Left cardiac atrium (tissue), 4 donors: ENCODE measurements around the gene MAPK8IP2. TPM values are rescaled to one million over a fixed set of nuclear protein-coding genes. Genes with fewer than 3 reads are reported as not detected.
"Not testable (repeated sequence)": the region's sequence is repeated elsewhere in the genome, so short reads cannot be mapped to it uniquely, and the experiment has no call there.

Experiments
- ATAC-seq, 2 donors: fragments of 200-7000 bp; cut with Tn5 transposase; one replicate each; pipeline ENCODE4 v1.9.1; 2020; ENCODE audit warnings: mild to moderate bottlenecking in 2 of 2, moderate library complexity in 2 of 2
- DNase-seq: peaks from one replicate; pipeline ENCODE4 v3.0.0-alpha.2; 2020
- intact Hi-C, 2 donors: fragments of 100-400 bp; cut with DNase I; formaldehyde crosslinking; loops; one replicate each; pipeline versions ENCODE4 v1.14.1 to v1.15.1; 2022 to 2023
- total RNA-seq, 2 donors: library from RNA; stranded (reverse); fragmentation: NEBNext Ultra II Directional; extraction: Animal tissue kit (Norgen Biotek cat#: 25700); gene quantifications; one replicate each; pipeline ENCODE4 v1.2.1, GENCODE V29; 2021
- donor health status: DM: no; HTN: yes; CAD: no.
- donor health status: DM: no; HTN: yes; CAD: no; lungs with severe emphysema.
- donor health status: DM: yes; HTN: yes; CAD: no.
- donor health status: Dilated cardiomyopathy.

MAPK8IP2 gene
- total RNA-seq, 2 donors from 2014 or later: 0.42 to 1.1 TPM

DNA sequence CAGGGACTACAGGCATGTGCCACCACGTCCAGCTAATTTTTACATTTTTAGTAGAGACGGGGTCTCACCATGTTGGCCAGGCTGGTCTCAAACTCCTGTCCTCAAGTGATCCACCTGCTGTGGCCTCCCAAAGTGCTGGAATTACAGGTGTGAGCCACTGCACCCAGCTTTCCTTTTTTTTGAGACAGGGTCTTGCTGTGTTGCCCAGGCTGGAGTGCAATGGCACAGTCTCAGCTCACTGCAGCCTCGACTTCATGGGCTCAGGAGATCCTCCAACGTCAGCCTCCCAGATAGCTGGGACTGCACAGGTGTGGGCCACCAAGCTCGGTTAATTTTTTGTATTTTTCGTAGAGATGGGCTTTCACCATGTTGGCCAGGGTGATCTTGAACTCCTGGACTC is 54.1 kb downstream of the MAPK8IP2 start:
- DNase-seq, ATAC-seq, intact Hi-C loops: not testable (repeated sequence)

DNA sequence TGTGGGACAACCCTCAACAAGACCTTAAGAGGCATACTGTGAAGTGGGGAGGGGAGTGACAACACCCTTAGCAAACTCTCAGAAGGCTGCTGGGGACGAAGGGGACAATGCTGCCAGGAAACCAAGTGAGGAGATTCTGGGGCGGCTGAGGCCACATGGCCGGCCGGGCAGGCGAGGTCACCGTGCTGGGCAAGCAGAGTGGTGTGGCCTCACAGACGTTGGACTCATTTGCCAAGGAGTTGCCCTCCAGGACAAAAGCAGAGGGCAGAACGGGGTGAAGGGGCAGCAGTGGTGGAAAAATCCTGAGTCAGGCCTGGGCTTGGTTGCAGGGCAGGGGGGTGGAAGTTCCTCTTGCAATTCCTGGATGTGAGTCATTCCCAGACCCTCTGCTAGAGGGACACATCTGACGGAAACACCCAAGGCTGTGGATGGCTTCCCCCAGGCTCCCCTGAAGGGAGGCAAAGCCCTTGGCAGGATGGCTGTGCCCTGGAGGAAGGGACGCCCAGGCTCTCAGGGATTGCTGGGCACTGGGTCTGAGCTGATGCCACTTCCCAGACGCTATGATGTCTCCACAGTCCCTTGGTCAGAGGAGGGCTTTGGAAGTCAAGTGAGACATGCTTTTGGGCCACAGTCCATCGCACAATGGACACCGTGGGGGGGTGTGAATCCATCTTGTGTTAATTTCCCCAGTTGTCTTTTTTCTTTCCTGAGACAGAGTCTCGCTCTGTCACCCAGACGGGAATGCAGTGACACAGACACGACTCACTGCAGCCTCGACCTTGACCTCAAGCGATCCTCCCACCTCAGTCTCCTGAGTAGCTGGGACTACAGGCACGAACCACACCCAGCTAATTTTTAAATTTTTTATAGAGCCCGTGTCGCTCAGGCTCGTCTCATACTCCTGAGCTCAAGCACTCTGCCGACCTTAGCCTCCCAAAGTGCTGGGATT is 55.8 kb downstream of the MAPK8IP2 start:
- peak; percentile 67 for DNase-seq
- intact Hi-C loops: no loop called here

DNA sequence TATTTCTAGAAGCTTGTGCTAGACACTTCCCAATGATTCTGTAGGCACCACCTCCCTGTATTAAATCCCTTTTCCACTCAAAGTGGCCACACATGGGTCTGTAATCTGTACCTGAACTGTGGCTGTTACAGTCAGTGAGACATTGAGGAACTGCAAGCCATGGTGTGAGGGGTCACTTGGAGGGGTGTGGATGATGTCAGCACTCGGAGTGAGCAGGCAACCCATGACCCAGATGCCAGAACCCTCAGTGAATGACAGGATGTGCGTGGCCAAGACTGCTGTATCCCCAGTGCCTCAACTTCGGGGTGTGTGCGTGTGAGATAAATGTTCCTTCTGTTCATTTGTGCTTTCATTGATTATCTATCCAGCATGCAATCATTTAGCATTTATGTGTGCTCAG is 57.3 kb downstream of the MAPK8IP2 start:
- DNase-seq (no peak), ATAC-seq (no peak)
- intact Hi-C loops: no loop called here

More for the DNA sequence above, 55.8 kb downstream of the MAPK8IP2 start:
- peak; percentile 85 to 92 for ATAC-seq

DNA sequence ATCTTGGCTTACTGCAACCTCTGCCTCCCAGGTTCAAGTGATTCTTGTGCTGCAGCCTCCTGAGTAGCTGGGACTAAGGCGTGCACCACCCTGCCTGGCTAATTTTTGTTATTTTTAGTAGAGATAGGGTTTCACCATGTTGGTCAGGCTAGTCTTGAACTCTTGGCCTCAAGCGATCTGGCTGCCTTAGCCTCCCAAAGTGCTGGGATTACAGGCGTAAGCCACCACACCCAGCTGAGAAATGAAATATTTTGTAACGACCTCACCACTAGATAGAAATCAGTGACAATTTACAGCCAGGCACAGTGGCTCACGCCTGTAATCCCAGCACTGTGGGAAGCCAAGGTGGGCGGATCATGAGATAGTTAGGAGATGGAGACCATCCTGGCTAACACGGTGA is 59.1 kb downstream of the MAPK8IP2 start:
- DNase-seq, intact Hi-C loops, ATAC-seq: not testable (repeated sequence)

DNA sequence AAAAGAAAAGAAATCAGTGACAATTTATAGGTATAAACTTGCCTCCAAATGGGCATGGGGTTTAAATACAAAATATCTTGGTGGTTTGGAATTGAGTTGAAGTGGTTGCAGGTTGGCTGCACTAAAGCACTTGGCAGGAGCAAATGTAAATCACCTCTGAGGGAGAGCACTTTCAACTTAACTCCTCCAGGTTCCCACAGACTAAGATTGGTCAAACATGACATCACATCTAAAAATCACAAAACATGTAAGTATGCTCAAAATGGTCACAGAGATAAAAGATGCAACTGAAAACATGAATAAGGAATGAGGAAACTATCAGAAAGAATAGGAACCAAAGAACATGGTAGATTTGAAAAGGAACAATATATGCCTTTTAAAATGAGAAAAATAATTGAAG is 59.7 kb downstream of the MAPK8IP2 start:
- intact Hi-C loops: no loop called here
- DNase-seq (no peak), ATAC-seq (no peak)

Other genes starting within 250 kb of the MAPK8IP2 start
- gene SBF1, start 125.8 kb upstream of the MAPK8IP2 start, total RNA-seq: 10 to 100 TPM; 44.9 to 54.4 TPM
- under 1 TPM; 0.15 to 0.52 TPM for gene ADM2, start 119.2 kb upstream of the MAPK8IP2 start, total RNA-seq
- not detected for gene MIOX, start 113.9 kb upstream of the MAPK8IP2 start, total RNA-seq
- 10 to 100 TPM; 35.4 to 37.6 TPM for gene LMF2, start 93.1 kb upstream of the MAPK8IP2 start, total RNA-seq
- 10 to 100 TPM; 29.8 to 32.7 TPM for gene NCAPH2, start 92.6 kb upstream of the MAPK8IP2 start, total RNA-seq
- gene SCO2, start 75.2 kb upstream of the MAPK8IP2 start, total RNA-seq: 1 to 10 TPM in 1 of 2 donors, not detected in 1; 1.3 TPM
- gene TYMP, start 70.8 kb upstream of the MAPK8IP2 start, total RNA-seq: 10 to 100 TPM; 27.9 to 67.1 TPM
- under 1 TPM in 1 of 2 donors, not detected in 1; 0.15 TPM for gene KLHDC7B, start 54.9 kb upstream of the MAPK8IP2 start, total RNA-seq
- not detected for gene SYCE3, start 37.9 kb upstream of the MAPK8IP2 start, total RNA-seq
- 100 to 1,000 TPM; 201 to 269 TPM for gene CPT1B, start 22.4 kb upstream of the MAPK8IP2 start, total RNA-seq
- gene CHKB, start 17.9 kb upstream of the MAPK8IP2 start, total RNA-seq: 10 to 100 TPM; 31.6 to 35.3 TPM
- gene ARSA, start 27.4 kb downstream of the MAPK8IP2 start, total RNA-seq: 10 to 100 TPM; 27.0 to 32.5 TPM
- gene SHANK3, start 72.0 kb downstream of the MAPK8IP2 start, total RNA-seq: 10 to 100 TPM; 19.5 to 34.1 TPM
- gene ACR, start 137.4 kb downstream of the MAPK8IP2 start, total RNA-seq: 1 to 10 TPM in 1 of 2 donors, not detected in 1; 1.5 TPM
- 10 to 100 TPM; 10.2 to 11.0 TPM for gene RABL2B, start 182.8 kb downstream of the MAPK8IP2 start, total RNA-seq